ENCODE measurements around the gene TGFBR3.

Gene TGFBR3

DNA sequence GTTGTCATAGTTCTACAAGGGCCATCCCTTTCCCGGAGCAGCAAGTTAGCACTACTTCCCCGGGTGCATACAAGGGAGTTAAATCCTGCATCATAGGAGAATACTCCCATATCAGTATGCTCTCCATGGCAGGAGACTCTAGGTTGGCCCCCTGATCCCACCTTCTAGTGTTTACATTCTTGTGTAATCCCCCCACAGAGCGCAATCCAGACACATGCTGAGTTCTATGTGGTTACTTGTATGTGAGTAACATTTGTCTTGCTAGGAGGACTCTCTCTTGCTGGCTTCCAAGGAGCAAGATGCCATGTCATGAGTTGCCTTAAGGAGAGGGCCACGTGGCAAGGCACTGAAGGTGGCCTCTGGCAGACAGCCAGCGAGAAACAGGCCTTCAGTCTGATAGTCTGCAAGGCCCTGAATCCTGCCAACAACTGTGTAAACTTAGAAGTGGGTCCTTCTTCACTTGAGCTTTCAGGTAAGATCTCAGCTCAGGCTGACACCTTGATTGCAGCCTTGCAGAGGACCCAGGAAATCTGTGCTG lies 230.0 kb downstream of the TGFBR3 start:
- H4K91ac ChIP-seq (ENCODE audit: low read depth, low read length), result no peak overlapping the region
- no peak overlapping the region for H2AFZ ChIP-seq (ENCODE audit: insufficient read depth, low read length, poor library complexity)
- no peaks in the 10 kb centered on the region for H3K9me3 ChIP-seq (ENCODE audit: insufficient read depth, low read depth, low read length)
- H3K14ac ChIP-seq (ENCODE audit: low read length), result no peak overlapping the region
- no peak overlapping the region for H4K12ac ChIP-seq (ENCODE audit: low read depth, low read length)
- no peaks in the 10 kb centered on the region for H3K4me1 ChIP-seq (ENCODE audit: control insufficient read depth in 1 of 2, insufficient read depth in 2 of 2, low read length in 2 of 2)
- no peak overlapping the region for H2AK5ac ChIP-seq (ENCODE audit: low read length)
- no peak overlapping the region for H3K23ac ChIP-seq (ENCODE audit: low read length)
- H2BK5ac ChIP-seq (ENCODE audit: low read depth, low read length, poor library complexity), result no peak overlapping the region
- no CpG with 5 or more reads among the region's 5 CpGs for WGBS (ENCODE audit: extremely low coverage, insufficient coverage, insufficient read length)
- no peak overlapping the region for H2BK12ac ChIP-seq (ENCODE audit: low read length)
- H3K79me1 ChIP-seq (ENCODE audit: low read length), result no peaks in the 10 kb centered on the region
- DNase-seq, result no peak
- no peak overlapping the region for H3K27ac ChIP-seq (ENCODE audit: low read depth, low read length)
- no peak overlapping the region for H3K4me2 ChIP-seq (ENCODE audit: low read length)
- no peaks in the 10 kb centered on the region for H3K27me3 ChIP-seq (ENCODE audit: insufficient read depth, low read length)
- H2BK120ac ChIP-seq (ENCODE audit: insufficient read depth, low read length, poor library complexity), result no peak overlapping the region
- no peak overlapping the region for H3K18ac ChIP-seq (ENCODE audit: low read length)
- no peaks in the 10 kb centered on the region for H3K79me2 ChIP-seq (ENCODE audit: control insufficient read depth, insufficient read depth, low read length, poor library complexity)
- H3K4ac ChIP-seq (ENCODE audit: low read depth, low read length), result no peak overlapping the region
- no peak overlapping the region for H3K4me3 ChIP-seq (ENCODE audit: low read depth, low read length)
- no peak overlapping the region for H3K9ac ChIP-seq (ENCODE audit: low read length)
- H3K36me3 ChIP-seq (ENCODE audit: control insufficient read depth in 1 of 2, insufficient read depth in 2 of 2, low read length in 2 of 2), result no peaks in the 10 kb centered on the region
- H4K8ac ChIP-seq (ENCODE audit: low read depth, low read length), result no peak overlapping the region

- no peak overlapping the region for H3K4ac ChIP-seq (ENCODE audit: low read depth, low read length)
These were observed 232.8 kb downstream of the TGFBR3 start for GRCh38 chr1:91653183-91653582.

GRCh38 chr1:91651661-91652071 lies 234.3 kb downstream of the TGFBR3 start:
- H3K4me3 ChIP-seq (ENCODE audit: low read depth, low read length), result no peak overlapping the region
- H3K4me1 ChIP-seq (ENCODE audit: control insufficient read depth in 1 of 2, insufficient read depth in 2 of 2, low read length in 2 of 2), result no peaks in the 10 kb centered on the region
- H3K27ac ChIP-seq (ENCODE audit: low read depth, low read length), result no peak overlapping the region
- no peak overlapping the region for H2AFZ ChIP-seq (ENCODE audit: insufficient read depth, low read length, poor library complexity)
- no peak overlapping the region for H3K4ac ChIP-seq (ENCODE audit: low read depth, low read length)
- no peak overlapping the region for H3K4me2 ChIP-seq (ENCODE audit: low read length)
- no peak for DNase-seq
- H4K91ac ChIP-seq (ENCODE audit: low read depth, low read length), result no peak overlapping the region
- H3K27me3 ChIP-seq (ENCODE audit: insufficient read depth, low read length), result no peaks in the 10 kb centered on the region
- H3K9ac ChIP-seq (ENCODE audit: low read length), result no peak overlapping the region
- no peak overlapping the region for H2AK5ac ChIP-seq (ENCODE audit: low read length)
- H3K18ac ChIP-seq (ENCODE audit: low read length), result no peak overlapping the region
- no peaks in the 10 kb centered on the region for H3K9me3 ChIP-seq (ENCODE audit: insufficient read depth, low read depth, low read length)
- H3K14ac ChIP-seq (ENCODE audit: low read length), result no peak overlapping the region
- H3K36me3 ChIP-seq (ENCODE audit: control insufficient read depth in 1 of 2, insufficient read depth in 2 of 2, low read length in 2 of 2), result no peaks in the 10 kb centered on the region
- no peaks in the 10 kb centered on the region for H3K79me2 ChIP-seq (ENCODE audit: control insufficient read depth, insufficient read depth, low read length, poor library complexity)
- no peak overlapping the region for H3K23ac ChIP-seq (ENCODE audit: low read length)
- no peak overlapping the region for H2BK5ac ChIP-seq (ENCODE audit: low read depth, low read length, poor library complexity)
- no peak overlapping the region for H2BK120ac ChIP-seq (ENCODE audit: insufficient read depth, low read length, poor library complexity)
- H3K79me1 ChIP-seq (ENCODE audit: low read length), result no peaks in the 10 kb centered on the region
- H2BK12ac ChIP-seq (ENCODE audit: low read length), result no peak overlapping the region
- no peak overlapping the region for H4K8ac ChIP-seq (ENCODE audit: low read depth, low read length)
- no peak overlapping the region for H4K12ac ChIP-seq (ENCODE audit: low read depth, low read length)
- no CpG with 5 or more reads among the region's 5 CpGs for WGBS (ENCODE audit: extremely low coverage, insufficient coverage, insufficient read length)

More at GRCh38 chr1:91653183-91653582, 232.8 kb downstream of the TGFBR3 start:
- H3K14ac ChIP-seq (ENCODE audit: low read length), result no peak overlapping the region
- no peak overlapping the region for H3K4me2 ChIP-seq (ENCODE audit: low read length)
- no peak overlapping the region for H2BK12ac ChIP-seq (ENCODE audit: low read length)
- no peak overlapping the region for H3K9ac ChIP-seq (ENCODE audit: low read length)
- H3K18ac ChIP-seq (ENCODE audit: low read length), result no peak overlapping the region
- no peak overlapping the region for H4K91ac ChIP-seq (ENCODE audit: low read depth, low read length)
- no peaks in the 10 kb centered on the region for H3K9me3 ChIP-seq (ENCODE audit: insufficient read depth, low read depth, low read length)
- no CpG with 5 or more reads among the region's 1 CpG for WGBS (ENCODE audit: extremely low coverage, insufficient coverage, insufficient read length)
- no peak overlapping the region for H3K23ac ChIP-seq (ENCODE audit: low read length)
- no peak for DNase-seq
- H3K27me3 ChIP-seq (ENCODE audit: insufficient read depth, low read length), result no peaks in the 10 kb centered on the region
- no peak overlapping the region for H3K4me3 ChIP-seq (ENCODE audit: low read depth, low read length)
- no peak overlapping the region for H2AK5ac ChIP-seq (ENCODE audit: low read length)
- H2BK5ac ChIP-seq (ENCODE audit: low read depth, low read length, poor library complexity), result no peak overlapping the region
- H4K8ac ChIP-seq (ENCODE audit: low read depth, low read length), result no peak overlapping the region
- H4K12ac ChIP-seq (ENCODE audit: low read depth, low read length), result no peak overlapping the region
- H2BK120ac ChIP-seq (ENCODE audit: insufficient read depth, low read length, poor library complexity), result no peak overlapping the region
- H3K79me2 ChIP-seq (ENCODE audit: control insufficient read depth, insufficient read depth, low read length, poor library complexity), result no peaks in the 10 kb centered on the region
- no peak overlapping the region for H2AFZ ChIP-seq (ENCODE audit: insufficient read depth, low read length, poor library complexity)
- no peak overlapping the region for H3K27ac ChIP-seq (ENCODE audit: low read depth, low read length)
- H3K4me1 ChIP-seq (ENCODE audit: control insufficient read depth in 1 of 2, insufficient read depth in 2 of 2, low read length in 2 of 2), result no peaks in the 10 kb centered on the region
- no peaks in the 10 kb centered on the region for H3K36me3 ChIP-seq (ENCODE audit: control insufficient read depth in 1 of 2, insufficient read depth in 2 of 2, low read length in 2 of 2)
- no peaks in the 10 kb centered on the region for H3K79me1 ChIP-seq (ENCODE audit: low read length)

- Histone ChIP-seq H3K27me3 (ENCODE audit: insufficient read depth, low read length) (no peaks in the 10 kb centered on the region), H3K79me2 (ENCODE audit: control insufficient read depth, insufficient read depth, low read length, poor library complexity) (no peaks in the 10 kb centered on the region), H3K4me1 (ENCODE audit: control insufficient read depth in 1 of 2, insufficient read depth in 2 of 2, low read length in 2 of 2) (no peaks in the 10 kb centered on the region), H2AK5ac (ENCODE audit: low read length) (no peak overlapping the region), H2BK12ac (ENCODE audit: low read length) (no peak overlapping the region), H2BK5ac (ENCODE audit: low read depth, low read length, poor library complexity) (no peak overlapping the region), H4K12ac (ENCODE audit: low read depth, low read length) (no peak overlapping the region), H3K27ac (ENCODE audit: low read depth, low read length) (no peak overlapping the region), H3K4me3 (ENCODE audit: low read depth, low read length) (no peak overlapping the region), H3K9me3 (ENCODE audit: insufficient read depth, low read depth, low read length) (no peaks in the 10 kb centered on the region), H3K36me3 (ENCODE audit: control insufficient read depth in 1 of 2, insufficient read depth in 2 of 2, low read length in 2 of 2) (no peaks in the 10 kb centered on the region), H3K9ac (ENCODE audit: low read length) (no peak overlapping the region), H4K8ac (ENCODE audit: low read depth, low read length) (no peak overlapping the region), H3K14ac (ENCODE audit: low read length) (no peak overlapping the region), H2AFZ (ENCODE audit: insufficient read depth, low read length, poor library complexity) (no peak overlapping the region), H3K79me1 (ENCODE audit: low read length) (no peaks in the 10 kb centered on the region), H3K18ac (ENCODE audit: low read length) (no peak overlapping the region), H3K4me2 (ENCODE audit: low read length) (no peak overlapping the region), H3K4ac (ENCODE audit: low read depth, low read length) (no peak overlapping the region), H2BK120ac (ENCODE audit: insufficient read depth, low read length, poor library complexity) (no peak overlapping the region), H4K91ac (ENCODE audit: low read depth, low read length) (no peak overlapping the region), H3K23ac (ENCODE audit: low read length) (no peak overlapping the region)
- no CpG with 5 or more reads among the region's 4 CpGs for WGBS (ENCODE audit: extremely low coverage, insufficient coverage, insufficient read length)
- no peak for DNase-seq
These were observed 234.7 kb downstream of the TGFBR3 start for GRCh38 chr1:91651243-91651642.

Measured in trophoblast cell (in vitro differentiated cells and primary cell).